CD4-positive, alpha-beta T cell treated with Interleukin-4 for 1 hour (primary cell): ENCODE measurements around the gene TRIP13.
A peak's percentile ranks its signal among the peaks of the same experiment; 100 is the strongest.

ENCODE experiments used
- DNase-seq, 2 donors: peaks; one replicate each; pipeline ENCODE4 v3.0.0-alpha.2; 2020 to 2022

TRIP13 gene

DNA sequence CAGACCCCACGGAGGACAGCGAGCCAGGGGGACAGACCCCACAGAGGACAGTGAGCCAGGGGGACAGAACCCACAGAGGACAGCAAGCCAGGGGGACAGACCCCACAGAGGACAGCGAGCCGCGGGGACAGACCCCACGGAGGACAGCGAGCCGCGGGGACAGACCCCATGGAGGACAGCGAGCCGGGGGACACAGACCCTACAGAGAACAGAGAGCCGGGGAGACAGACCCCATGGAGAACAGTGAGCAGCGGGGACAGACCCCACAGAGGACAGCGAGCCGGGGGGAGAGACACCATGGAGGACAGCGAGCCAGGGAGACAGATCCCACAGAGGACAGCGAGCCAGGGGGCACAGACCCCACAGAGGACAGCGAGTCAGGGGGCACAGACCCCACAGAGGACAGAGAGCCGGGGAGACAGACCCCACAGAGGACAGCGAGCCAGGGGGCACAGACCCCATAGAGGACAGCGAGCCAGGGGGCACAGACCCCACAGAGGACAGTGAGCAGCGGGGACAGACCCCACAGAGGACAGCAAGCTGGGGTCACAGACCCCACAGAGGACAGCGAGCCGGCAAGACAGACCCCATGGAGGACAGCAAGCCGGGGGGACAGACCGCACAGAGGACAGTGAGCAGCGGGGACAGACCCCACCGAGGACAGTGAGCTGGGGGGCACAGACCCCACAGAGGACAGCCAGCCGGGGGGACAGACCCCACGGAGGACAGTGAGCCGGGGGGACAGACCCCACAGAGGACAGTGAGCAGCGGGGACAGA, 37.5 kb upstream of the TRIP13 start:
- no peak for DNase-seq

DNA sequence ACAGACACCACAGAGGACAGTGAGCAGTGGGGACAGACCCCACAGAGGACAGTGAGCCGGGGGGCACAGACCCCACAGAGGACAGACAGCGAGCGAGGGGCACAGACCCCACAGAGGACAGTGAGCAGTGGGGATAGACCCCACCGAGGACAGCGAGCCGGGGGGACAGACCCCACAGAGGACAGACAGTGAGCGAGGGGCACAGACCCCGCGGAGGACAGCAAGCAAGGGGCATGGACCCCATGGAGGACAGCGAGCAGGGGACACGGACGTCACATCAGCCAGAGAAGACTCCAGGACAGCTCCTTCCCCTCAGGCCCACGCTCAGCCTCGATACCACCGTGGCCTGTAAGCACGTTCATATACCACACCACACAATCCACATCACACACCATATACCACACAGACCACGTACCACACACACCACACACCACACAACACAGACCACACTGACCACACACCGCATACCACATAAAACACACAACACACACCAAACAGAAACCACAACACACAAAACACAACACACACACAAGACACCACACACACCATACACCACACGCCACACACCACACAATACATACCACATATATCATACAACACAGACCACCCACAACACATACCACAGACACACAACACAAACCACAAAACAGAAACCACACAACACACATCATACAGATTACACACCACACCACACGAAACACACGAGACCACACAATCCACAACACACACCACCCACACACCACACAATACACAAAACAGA, 36.7 kb upstream of the TRIP13 start:
- DNase-seq, result peak in 1 of 2 donors; percentile 37

DNA sequence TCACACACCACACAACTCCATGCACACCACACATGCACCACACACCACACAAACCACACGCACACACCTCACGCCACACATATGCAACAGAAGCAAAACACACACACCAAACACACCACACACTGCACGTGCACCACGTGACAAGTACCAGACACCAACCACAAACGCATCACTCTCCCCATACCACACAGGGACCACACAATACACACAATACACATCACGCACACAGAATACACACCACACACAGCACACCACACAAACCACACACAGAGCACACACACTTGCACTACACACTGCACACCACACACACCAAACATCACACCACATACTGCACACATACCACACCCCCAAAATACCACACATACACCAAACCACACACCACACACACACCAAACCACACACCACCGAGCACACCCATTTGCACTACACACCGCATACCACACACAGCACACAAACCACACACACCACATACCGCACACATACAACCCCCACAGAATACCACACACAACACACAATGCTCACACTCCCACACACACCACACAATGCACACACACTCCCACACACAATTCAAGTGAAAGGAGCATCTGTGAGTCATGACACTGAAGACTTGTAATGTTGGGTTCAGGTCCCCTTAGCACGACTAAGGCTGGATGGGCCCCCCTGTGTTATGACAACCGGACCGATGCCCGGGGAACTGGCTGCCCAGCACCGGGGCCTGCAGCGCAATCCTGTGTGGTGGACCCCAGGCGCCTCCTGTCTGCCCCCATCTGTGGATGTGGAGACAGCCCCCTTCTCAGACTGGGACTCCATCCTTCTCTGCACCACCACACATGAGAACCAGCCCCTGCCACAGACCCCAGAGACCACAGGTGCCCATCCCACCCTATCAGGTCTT, 35.9 kb upstream of the TRIP13 start:
- DNase-seq, result peak in 1 of 2 donors; percentile 17

DNA sequence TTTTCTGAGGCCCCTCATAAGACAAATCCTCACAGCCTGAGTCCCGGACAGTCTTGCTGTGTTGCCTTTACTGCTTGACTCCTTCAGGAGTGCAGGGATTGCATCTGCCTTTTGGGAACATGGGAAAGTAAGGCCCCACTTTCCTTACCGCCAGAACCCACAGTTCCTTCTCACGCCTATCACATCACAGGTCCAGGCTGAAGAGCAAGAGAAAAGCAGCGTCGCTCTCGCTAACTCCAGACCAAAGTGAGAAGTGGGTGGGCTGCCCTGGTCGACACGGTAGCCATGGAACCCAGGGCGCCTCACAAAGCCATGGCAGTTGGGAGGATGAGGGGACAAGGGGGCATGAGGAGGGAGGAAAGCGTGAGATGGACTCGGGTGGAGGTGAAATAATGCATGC, 34.0 kb upstream of the TRIP13 start:
- DNase-seq, result no peak

DNA sequence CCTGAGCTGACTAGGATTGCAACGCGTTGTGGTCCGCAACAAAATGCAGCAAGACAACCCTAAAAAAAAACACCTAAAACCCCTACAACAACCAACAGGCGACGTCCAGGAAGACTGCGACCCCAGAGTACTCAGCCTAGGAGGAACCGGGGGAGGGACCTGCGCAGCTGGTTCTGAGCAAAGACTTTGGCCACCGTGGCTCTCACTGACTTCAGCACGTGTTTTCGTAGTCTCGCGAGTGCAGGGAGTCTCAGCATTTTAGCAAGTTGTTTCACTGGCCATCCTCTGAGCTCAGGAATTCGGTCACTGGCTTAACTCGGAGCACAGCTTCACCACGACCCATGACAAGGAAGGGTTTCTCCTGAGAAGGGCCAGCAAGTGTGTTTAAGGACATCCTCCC, 33.3 kb upstream of the TRIP13 start:
- no peak for DNase-seq

DNA sequence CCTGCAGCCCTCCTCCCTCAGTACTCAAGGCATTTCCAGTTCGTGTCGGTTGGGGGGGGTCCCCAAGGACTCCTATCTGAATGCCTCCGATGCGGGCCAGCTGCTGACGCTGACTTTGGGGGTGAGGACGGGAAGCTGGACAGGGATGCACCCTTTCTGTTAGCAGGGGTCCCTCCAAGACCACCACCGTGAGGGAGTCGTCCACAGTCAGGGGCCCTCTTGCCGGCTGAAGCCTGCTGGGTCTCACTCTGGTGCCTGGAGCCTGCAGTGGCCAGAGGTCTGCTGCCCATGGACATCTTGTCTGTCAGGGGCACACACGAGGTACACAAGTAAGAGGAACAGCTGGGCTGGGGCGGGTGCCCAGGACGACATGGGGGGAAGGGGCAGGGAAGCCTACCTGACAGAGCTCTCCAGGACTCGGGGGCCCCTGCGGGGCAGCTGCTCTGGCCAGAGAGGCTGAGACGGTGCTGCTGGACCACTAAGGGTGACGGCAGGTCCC, 32.8 kb upstream of the TRIP13 start:
- DNase-seq, result no peak

DNA sequence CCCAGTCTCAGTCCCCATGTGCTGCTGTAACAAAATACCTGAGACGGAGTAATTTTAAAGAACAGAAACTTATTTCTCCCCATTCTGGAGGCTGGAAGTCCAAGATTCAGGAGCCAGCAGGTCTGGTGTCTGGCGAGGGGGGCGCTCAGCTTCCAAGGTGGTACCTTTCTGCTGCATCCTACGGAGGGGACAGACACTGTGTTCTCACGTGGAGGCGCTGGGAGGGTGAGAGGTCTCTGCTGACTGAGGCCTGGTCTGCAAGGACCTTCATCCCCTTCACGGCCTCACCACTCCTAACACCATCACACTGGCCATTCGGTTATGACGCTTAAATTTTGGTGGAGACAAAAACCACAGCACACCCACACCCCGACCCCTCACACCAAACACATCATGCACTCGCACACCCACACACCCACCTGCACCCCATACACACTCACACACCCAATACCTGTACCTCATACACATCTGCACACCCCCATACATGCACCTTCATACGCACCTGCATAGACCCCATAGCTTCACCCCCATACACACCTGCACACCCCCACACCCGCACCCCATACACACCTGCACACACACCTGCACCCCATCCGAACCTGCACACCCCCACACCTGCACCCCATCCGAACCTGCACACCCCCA, 32.1 kb upstream of the TRIP13 start:
- no peak for DNase-seq

DNA sequence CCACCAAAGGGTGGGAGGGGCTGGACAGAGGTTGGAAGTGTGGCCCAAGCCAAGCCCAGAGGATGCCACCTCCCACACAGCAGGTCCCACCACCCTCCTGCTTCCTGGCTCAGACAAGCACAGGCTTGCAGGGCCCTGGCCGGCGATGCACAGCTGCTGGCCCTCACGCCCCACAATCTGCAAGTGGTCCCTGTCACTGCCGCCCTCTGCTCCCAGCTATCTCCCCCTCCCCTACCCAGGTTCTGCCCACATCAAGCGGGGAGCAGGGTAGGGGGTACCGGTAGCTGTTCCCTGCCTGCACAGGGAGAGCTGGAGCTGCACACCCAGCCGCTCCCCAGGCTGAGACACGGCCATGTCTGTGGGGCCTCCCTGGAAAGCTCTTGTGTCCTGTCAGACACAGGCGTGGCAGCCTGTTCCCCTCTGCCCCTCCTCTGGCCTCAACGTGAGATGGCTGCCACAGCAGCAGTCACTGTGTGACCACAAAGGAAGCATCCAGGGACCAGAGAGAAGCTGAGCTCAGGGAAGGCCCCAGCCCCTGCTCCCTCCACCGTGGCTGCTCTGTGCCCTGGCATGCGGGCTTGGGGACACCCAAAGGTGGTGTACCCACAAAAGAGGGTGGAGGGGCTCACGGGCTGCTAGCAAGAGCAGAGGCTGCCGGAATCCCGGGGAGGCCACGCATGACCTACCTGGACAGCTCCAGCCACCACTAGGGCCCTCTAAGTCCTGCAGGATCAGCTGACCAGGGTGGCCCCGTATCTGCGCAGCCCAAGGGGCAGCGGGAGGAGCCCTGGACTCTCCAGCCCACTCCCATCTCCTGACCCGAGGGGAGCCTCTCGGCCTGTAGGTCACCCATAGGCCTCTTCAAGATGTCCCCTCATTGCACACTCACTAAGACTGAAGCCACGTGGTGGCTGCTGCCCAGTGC, 31.0 kb upstream of the TRIP13 start:
- no peak for DNase-seq

DNA sequence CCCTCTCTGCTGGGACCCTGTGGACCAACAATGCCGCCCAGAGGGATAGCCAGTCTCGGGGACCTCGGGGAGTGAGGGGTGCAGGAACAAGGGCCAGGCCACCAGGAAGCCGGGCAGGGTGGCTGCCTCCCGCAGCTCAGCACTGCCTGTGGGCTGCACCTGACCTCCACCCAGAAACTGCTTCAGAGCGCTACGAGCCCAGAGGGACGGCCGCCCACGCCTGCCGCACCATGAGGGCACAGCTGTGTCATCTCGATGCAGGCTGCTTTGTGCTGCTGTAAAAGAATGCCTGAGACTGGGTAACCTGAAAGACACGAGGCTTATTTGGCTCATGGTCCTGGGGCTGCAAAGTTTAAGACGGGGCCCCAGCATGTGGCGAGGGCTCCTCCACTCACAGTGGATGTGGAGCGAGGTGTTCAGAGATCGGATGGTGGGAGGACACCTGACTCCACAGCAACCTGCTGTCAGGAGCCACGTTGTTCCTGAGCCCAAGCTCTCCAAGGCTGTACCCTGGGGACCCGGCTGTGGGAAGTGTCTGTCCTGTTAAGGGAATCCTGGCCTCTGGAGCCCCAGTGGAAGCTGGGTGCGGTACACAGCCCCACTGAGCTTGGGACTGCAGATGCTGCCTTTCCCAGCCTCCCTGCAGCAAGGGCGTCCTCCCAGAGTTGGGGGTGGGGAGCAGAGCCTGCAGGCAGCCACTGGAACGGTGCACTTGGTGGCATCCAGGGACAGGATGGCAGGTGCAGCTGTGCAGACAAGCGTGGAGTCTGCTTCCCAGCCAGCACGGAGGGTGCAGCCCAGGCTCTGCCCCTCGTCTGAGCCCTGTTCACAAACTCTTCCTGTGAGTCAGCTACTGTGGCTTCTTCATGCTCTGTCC, 30.1 kb upstream of the TRIP13 start:
- no peak for DNase-seq

DNA sequence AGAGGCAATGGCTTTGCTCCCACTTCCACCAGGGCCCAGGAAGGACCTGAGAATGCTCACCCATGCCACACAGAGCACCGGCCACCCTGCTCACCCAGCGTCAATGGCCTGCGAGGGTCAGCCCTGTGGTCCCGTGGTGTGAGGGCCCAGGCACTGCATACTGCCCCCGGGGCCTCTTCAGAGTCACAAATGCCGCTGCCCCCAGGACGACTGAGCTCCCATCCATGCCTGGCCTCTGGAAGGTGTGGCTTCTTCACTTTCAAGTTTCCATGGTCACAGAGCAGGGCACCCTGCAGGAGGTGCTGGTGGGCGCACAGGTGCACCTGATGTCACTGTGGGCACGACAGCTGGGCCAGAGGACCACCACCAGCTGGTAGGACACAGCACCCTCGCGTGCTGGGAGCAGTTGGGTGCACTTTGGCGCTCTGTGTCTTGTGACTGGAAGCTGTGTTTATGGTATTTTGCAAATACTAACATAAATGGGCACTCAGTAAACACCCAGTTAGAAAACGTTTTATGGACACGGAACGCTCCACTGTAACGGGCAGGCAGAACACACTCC, 29.4 kb upstream of the TRIP13 start:
- no peak for DNase-seq

DNA sequence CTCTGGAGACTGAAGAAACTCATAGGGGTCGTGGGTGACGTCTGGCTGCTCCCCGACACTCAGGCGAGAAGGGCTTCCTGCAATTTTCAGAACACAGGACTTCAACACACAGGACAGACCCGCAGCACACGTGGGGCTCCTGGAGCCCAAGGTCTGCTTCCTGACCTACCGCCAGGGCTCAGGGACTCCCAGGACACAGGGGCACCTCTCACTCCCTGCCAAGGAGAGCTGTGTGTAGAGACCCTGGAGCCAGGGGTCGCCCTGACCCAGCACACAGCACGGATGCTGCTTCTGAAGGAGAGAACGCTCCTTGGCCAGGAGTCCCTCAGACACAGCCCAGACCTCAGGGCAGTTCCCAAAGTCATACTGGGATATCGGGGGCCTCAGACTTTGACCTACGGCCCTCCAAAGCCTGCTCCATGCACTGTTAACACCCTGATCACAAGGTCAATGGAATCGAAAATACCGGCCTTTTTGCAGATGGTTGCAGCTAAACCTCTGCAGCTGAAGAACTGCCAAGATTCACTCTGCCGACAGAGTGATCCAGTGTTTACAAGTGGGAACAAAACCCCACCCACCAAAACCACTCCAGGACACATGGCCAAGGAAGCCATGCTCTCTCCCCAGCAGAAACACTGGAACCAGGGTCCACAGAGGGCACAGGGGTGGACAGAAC, 28.1 kb upstream of the TRIP13 start:
- DNase-seq, result no peak

DNA sequence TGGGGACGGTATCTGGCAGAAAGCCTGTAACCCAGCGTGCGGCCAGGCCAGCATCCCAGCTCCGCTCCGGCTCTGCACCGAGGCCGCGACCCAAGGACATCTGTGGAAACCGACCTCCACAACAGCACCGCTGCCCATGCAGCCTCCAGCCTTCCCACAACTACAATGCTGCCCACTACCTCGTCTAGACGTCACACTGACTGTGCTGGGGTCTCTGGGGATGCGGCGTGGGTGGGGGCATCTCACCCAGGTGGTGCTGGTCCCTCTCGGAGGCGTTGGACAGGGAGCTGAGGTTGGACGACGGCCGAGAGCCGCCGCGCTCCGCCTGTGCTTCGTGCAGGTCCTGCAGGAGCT, 27.5 kb upstream of the TRIP13 start:
- DNase-seq, result no peak

DNA sequence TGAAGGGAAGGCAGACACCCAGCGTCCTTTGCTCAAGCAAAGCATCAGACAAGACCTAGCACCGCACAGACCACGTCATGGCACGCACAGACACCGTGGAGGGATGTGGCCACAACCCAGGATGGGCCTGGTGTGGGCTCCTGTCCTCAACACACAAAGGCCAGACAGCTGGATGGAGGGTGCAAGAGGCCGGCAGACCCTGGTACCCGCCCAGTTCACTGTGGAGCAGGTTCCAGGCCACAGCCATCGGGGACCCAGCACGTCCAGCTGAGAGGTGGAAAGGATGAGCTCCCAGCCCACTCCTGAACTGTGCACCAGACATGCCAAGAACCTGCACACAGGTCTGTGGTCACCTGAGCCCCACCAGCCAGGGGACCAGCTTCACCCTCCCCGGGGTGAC, 26.9 kb upstream of the TRIP13 start:
- no peak for DNase-seq

DNA sequence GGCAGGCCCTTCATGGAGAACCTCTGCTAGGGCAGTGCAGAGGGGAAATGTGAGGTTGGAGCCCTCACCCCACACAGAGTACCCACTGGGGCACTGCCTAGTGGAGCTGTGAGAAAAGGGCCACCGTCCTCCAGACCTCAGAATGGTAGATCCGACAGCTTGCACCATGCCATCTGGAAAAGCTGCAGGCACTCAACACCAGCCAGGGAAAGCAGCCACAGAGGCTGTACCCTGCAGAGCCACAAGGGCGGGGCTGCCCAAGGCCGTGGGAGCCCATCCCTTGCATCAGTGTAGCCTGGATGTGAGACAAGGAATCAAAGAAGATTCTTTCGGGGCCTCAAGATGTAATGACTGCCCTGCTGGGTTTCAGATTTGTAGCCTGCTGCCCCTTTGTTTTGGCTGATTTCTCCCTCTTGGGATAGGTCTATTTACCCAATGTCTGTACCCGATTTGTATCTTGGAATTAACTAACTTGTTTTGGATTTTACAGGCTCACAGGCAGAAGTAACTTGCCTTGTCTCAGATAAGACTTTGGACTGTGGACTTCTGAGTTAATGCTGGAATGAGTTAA, 25.3 kb upstream of the TRIP13 start:
- no peak for DNase-seq

DNA sequence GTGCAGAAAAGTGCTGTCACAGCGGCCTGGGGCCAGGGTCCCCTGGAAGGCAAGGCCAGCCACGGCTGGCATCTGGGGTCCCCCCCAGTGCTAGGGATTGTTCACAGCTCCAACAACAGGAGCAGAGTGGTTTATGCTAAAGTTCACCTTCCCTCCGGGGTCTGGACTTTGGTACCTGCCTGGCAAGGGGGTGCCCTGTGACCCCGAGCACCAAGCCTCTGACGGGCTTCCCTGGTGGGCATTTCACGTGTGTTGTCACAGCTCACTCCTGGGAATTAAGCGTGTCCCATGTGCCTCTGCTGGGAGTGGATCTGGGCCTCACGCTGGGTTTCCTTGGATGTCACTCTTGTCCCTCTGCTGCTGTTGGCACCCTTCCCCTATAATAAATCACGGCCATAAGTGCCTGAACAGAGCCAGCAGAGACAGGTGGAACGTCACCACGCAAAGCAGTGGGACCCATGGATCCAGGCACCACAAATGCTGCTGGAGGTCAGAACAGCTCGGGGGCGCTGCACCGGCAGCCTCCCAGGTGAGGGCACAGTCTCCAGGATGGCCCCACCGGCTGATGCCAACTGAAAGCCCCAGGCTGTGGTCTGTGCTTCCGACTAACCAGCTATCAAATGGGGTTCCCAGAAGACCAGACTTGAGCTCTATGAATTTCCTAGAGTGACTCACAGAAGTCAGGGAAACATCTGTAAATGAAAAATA, 24.1 kb upstream of the TRIP13 start:
- DNase-seq, result no peak

DNA sequence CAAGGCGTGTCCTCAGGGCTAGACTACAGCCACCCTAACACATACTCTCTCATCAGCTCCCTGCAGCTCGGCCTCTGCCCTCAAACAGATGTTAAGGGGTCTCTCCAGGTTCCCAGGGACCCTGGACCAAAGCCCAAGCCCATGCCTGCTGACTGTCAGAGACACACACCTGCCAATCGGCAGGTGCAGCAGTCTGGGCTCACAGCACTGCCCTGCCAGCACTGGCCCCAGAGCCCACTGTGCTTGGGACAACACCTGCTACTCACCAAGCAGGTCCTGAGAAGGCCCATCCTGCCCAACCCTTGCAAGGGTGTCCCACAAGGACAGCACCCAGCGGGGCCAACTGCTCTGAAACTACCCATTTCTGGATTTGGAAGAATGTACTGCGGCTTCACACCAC, 21.7 kb upstream of the TRIP13 start:
- DNase-seq, result no peak

DNA sequence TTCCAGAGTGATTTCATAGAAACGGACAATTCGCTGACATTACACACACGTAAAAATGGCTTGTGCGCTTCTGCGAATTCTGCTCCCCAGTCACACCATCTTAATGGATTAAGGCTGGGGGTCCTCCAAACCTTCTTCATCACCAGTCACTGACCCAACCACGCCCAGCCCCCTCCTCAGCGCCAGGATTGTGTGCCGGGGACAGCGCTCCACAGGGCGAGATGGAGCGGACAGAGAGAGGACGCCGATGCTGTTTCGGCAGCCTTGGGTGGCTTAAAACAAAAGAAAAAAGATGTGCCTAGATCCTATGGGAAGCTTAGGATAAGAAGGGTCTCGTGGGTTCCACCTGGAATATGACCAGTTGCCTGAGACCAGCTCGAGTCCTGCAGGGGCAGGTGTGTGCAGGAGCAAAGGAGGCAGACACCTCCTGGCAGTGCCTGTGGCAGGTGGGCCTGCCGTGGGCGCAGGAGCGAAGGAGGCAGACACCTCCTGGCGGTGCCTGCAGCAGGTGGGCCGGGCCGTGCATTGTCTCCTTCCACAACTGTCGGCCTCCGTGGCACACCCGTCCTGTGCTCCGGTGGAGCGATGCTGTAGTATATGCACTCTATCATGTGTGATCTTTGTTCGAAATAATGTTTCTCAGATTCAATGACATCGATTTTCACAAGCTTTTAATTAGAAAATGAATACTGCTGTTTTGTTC, 20.9 kb upstream of the TRIP13 start:
- DNase-seq, result no peak

DNA sequence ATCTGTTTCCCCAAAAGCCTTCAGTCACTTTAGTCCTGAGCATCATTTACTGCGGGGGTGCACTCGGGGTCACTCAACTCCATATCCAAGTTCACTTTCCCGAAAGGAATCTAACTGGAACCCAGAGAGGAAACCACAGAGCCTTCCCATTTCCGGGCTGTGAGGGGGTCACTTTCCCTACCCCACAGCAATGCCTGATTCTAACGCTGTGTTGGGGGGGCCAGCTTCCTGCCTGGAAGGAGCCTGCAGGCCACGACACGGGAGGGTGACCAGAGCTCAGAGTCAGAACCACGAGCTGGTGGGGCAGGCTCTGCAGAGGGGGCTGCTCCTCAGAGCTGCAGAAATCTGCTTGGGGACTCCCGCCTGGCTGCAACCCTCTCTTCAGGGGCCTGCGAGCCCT, 20.4 kb upstream of the TRIP13 start:
- no peak for DNase-seq
